Measurements from ENCODE around the gene MOB1B. TPM values are rescaled to one million over a fixed set of nuclear protein-coding genes. Genes with fewer than 3 reads are reported as not detected.
"Not testable (repeated sequence)": the region's sequence is repeated elsewhere in the genome, so short reads cannot be mapped to it uniquely, and the experiment has no call there.

The MOB1B gene
- total and polyA plus RNA-seq, 2 donors, result 8.0 to 51.5 TPM

DNA sequence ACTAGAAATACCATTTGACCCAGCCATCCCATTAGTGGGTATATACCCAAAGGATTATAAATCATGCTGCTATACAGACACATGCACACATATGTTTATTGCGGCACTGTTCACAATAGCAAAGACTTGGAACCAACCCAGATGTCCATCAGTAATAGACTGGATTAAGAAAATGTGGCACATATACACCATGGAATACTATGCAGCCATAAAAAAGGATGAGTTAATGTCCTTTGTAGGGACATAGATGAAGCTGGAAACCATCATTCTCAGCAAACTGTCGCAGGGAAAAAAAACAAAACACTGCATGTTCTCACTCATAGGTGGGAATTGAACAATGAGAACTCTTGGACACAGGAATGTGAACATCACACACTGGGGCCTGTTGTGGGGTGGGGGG lies 115.2 kb downstream of the MOB1B start:
- H3K4me3 ChIP-seq (ENCODE audit: low read depth, low read length); H3K36me3 ChIP-seq (ENCODE audit: insufficient read depth); DNase-seq (ENCODE audit: extremely low spot score); H3K4me1 ChIP-seq (ENCODE audit: insufficient read depth); H3K27ac ChIP-seq (ENCODE audit: low read depth): not testable (repeated sequence)
- 98% methylated on average over 2 of the region's 2 CpGs for WGBS

DNA sequence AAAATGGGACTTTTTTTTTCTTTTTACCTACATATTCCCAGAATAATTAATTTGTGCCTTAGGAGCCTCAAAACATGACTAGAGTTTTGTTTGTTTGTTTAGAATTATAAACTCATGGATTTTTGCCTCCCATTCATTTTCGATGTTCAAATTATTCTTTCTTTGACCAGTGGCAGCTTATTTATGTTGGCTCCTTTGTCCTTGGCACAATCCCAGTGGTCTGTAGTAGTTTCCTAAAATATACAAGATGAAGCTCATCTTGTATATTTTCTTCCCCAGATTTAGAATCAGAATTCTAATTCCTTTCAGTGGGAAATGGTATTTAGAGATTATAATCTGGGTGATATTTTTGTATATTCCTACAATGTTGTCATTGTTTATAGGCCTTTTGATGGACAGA lies 118.4 kb downstream of the MOB1B start:
- Histone ChIP-seq H3K4me1 (ENCODE audit: insufficient read depth) (no peaks in the 10 kb centered on the region), H3K27ac (ENCODE audit: low read depth) (no peak overlapping the region), H3K4me3 (ENCODE audit: low read depth, low read length) (no peak overlapping the region), H3K36me3 (ENCODE audit: insufficient read depth) (no peaks in the 10 kb centered on the region)
- WGBS, result 23% methylated on average over 1 of the region's 1 CpG
- no peak for DNase-seq (ENCODE audit: extremely low spot score)

DNA sequence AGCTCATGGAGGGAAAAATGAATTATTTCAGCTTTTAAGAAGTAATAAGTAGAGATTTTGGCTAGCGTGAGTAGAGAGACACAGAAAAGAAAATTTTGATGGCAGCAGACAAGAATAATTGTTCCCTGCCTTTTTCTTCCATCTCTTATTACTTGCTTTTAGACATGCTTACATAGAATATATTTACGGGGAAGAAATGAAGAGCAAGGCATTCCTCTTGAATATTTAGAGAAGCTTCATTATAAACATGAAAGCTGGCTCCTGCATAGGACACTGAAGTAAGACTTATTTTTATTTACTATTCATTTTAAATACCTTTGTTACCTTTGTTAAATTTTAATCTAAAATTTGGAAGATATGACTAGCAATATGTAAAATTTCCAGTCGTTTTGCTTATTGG lies 123.5 kb downstream of the MOB1B start:
- DNase-seq (ENCODE audit: extremely low spot score), result no peak
- Histone ChIP-seq H3K36me3 (ENCODE audit: insufficient read depth) (no peaks in the 10 kb centered on the region), H3K4me3 (ENCODE audit: low read depth, low read length) (no peak overlapping the region), H3K4me1 (ENCODE audit: insufficient read depth) (no peaks in the 10 kb centered on the region), H3K27ac (ENCODE audit: low read depth) (no peak overlapping the region)
- 76% methylated on average over 3 of the region's 3 CpGs for WGBS

DNA sequence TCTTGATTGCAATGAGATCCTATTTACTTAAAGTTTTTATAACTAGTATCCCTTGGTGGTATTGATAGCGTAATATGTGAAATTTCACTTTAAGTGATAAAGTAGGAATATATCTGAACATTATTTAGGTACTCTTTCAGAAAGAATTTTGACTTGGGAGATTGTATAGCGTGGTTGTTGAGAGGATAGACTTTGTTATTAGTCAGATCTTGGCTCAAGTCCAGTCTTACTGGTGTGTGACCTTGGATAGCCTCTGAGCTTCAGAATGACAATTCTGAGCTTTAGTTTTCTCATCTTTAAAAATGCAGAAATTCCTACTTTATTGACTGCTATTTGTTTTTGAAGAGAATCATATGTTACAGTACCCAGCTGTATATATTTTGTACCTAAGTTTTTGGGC lies 123.9 kb downstream of the MOB1B start:
- Histone ChIP-seq H3K4me1 (ENCODE audit: insufficient read depth) (no peaks in the 10 kb centered on the region), H3K27ac (ENCODE audit: low read depth) (no peak overlapping the region), H3K36me3 (ENCODE audit: insufficient read depth) (no peaks in the 10 kb centered on the region), H3K4me3 (ENCODE audit: low read depth, low read length) (no peak overlapping the region)
- no peak for DNase-seq (ENCODE audit: extremely low spot score)
- 59% methylated on average over 2 of the region's 2 CpGs for WGBS

DNA sequence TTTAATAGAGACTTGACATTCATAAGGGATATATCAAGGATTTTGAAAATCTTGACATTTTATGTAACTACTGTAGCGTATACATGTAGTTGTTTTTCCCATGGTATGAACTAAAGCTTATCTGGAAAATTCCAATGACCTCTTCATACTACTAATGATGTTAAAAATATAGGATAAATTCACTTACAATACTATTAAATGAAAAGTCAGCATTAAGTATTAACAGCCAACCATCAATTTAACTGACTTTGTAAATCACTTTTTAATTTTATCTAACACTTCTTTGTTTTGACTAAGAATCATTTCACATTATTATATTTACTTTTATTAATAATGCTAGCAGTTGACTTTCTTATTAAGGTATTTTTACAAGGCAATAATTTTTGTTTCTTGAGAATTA lies 125.4 kb downstream of the MOB1B start:
- no peaks in the 10 kb centered on the region for H3K4me1 ChIP-seq (ENCODE audit: insufficient read depth)
- DNase-seq (ENCODE audit: extremely low spot score), result no peak
- no peak overlapping the region for H3K4me3 ChIP-seq (ENCODE audit: low read depth, low read length)
- 100% methylated on average over 1 of the region's 1 CpG for WGBS
- no peak overlapping the region for H3K27ac ChIP-seq (ENCODE audit: low read depth)
- peaks cover 4% of the 10 kb centered on the region for H3K36me3 ChIP-seq (ENCODE audit: insufficient read depth)

DNA sequence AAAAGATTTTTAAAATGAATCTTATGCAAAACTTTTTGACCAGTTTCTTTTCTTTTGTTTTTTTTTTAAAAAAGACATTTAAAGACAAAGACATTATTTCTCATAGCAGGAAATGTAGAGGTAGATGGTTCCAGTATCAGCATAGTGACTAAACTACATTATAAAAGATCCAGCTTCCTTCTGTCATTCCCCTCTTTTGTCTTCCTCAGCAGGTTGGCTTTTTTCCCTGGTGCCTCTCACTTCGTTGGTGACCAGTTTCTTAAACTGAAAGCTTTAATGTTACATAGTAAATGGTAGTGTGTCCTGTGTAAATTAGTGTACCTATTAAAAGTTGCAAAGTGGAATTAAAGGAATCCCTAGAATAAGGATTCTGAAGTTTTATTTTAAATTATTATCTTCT lies 127.3 kb downstream of the MOB1B start:
- no peak for DNase-seq (ENCODE audit: extremely low spot score)
- Histone ChIP-seq H3K36me3 (ENCODE audit: insufficient read depth) (peaks cover 4% of the 10 kb centered on the region), H3K4me1 (ENCODE audit: insufficient read depth) (no peaks in the 10 kb centered on the region), H3K27ac (ENCODE audit: low read depth) (no peak overlapping the region), H3K4me3 (ENCODE audit: low read depth, low read length) (no peak overlapping the region)
- 58% methylated on average over 1 of the region's 1 CpG for WGBS

DNA sequence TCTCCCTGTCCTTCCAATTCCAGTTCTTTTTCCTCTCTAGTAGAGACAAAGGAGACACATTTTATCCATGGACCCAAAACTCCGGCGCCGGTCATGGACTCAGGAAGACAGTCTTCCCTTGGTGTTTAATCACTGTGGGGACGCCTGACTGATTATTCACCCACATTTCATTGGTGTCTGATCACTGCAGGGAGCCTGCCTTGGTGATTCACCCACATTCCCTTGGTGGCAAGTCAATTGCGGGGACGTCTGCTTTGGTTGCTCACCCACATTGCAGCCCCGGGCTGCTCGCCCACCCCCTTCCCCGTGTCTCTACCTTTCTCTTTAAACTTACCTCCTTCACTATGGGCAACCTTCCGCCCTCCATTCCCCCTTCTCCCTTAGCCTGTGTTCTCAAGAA lies 129.9 kb downstream of the MOB1B start:
- 95% methylated on average over 10 of the region's 10 CpGs for WGBS
- H3K27ac ChIP-seq (ENCODE audit: low read depth); H3K4me3 ChIP-seq (ENCODE audit: low read depth, low read length); H3K4me1 ChIP-seq (ENCODE audit: insufficient read depth); H3K36me3 ChIP-seq (ENCODE audit: insufficient read depth); DNase-seq (ENCODE audit: extremely low spot score): not testable (repeated sequence)

Other genes with a start within 250 kb of the MOB1B start
- 4.5 TPM for gene JCHAIN, start 235.9 kb upstream of the MOB1B start, total RNA-seq
- 6.9 TPM for gene JCHAIN, start 235.9 kb upstream of the MOB1B start, polyA plus RNA-seq
- gene UTP3, start 213.8 kb upstream of the MOB1B start, total RNA-seq, result 17.5 TPM
- 25.5 TPM for gene UTP3, start 213.8 kb upstream of the MOB1B start, polyA plus RNA-seq
- 137 TPM for gene RUFY3, start 180.4 kb upstream of the MOB1B start, total RNA-seq
- gene RUFY3, start 180.4 kb upstream of the MOB1B start, polyA plus RNA-seq, result 23.6 TPM
- gene GRSF1, start 62.5 kb upstream of the MOB1B start, total RNA-seq, result 75.6 TPM
- 54.0 TPM for gene GRSF1, start 62.5 kb upstream of the MOB1B start, polyA plus RNA-seq
- 26.3 TPM for gene DCK, start 91.3 kb downstream of the MOB1B start, total RNA-seq
- gene DCK, start 91.3 kb downstream of the MOB1B start, polyA plus RNA-seq, result 15.5 TPM

Data from urinary bladder (tissue), 4 donors.